Prostate gland (tissue), 2 donors: ENCODE measurements around the gene PRR15.

Experiments
- CTCF ChIP-seq, 4 experiments: fragments of 200-600 bp in 2 of 4; fragments of 450-650 bp in 2 of 4; sonication (generic) in 2 of 4; IDR thresholded peaks; 1 replicate in 3 of 4; 2 replicates in 1 of 4; pipeline ENCODE4 v1.5.1; 2016 to 2019; ENCODE audit warnings: antibody characterized with exemption in 4 of 4, mild to moderate bottlenecking in 2 of 4, moderate library complexity in 2 of 4
- POLR2A ChIP-seq: fragments of 450-650 bp; IDR thresholded peaks from one replicate; pipeline ENCODE4 v1.6.1; 2016; ENCODE audit warnings: antibody characterized with exemption, mild to moderate bottlenecking
- POLR2AphosphoS5 ChIP-seq: sonication (generic); formaldehyde crosslinking; IDR thresholded peaks from one replicate; pipeline ENCODE4 v1.6.1; 2017; ENCODE audit warnings: antibody characterized with exemption

GRCh38 chr7:29565224-29565630 lies 1.6 kb downstream of the PRR15 start:
- TF ChIP-seq CTCF (IDR thresholded peaks at IDR 0.05) (no peak), POLR2AphosphoS5 (no peak), POLR2A (no peak)
